Stimulated activated CD8-positive, alpha-beta memory T cell treated with anti-CD3 and anti-CD28 coated beads, Interleukin-4, amount 100 ng/mL, for 1 hour (primary cell): ENCODE results near the gene PCBP3.
"Not testable (repeated sequence)": the region's sequence is repeated elsewhere in the genome, so short reads cannot be mapped to it uniquely, and the experiment has no call there.

Source experiments
- DNase-seq, 2 donors: peaks; one replicate each; pipeline ENCODE4 v3.0.0-alpha.2; 2020; ENCODE audit warnings: low read depth in 2 of 2, low spot score in 1 of 2

Gene PCBP3

DNA sequence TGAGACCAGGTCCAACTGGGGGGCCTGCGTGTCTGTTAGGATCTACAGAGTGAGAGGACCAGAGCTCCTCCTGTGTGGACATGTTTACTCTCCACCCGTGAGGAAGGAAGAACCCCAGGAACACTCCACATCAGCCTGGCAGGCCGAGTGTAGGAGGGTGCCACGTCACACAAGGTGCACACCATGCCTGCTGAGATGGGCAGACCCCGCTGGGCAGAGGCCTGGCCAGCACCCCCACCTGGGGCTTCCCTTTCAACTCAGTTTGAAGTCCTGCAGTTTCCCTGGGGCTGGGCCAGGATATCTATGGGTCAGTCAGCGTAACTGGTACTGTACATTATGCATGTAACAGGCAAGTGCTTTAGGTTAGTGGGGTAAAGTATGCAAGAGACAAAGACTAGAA lies 30.1 kb upstream of the PCBP3 start:
- no peak for DNase-seq

DNA sequence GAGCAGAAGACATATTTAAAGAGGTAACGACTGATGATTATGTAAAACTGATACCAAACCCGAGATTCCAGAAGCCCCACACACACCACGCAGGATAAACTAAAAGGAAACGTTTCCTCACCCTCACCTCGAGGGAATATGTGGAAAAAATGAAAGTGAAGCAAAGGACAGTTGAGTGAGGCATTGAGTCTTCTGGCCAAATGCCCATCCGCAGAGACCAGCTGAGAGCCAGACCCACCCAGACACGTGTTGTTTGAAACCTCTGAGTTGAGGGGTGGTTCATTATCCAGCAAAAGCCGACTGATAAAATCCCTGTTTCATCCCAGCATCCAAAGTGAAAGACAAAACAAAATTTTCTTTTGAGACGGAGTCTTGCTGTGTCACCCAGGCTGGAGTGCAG lies 29.6 kb upstream of the PCBP3 start:
- no peak for DNase-seq

DNA sequence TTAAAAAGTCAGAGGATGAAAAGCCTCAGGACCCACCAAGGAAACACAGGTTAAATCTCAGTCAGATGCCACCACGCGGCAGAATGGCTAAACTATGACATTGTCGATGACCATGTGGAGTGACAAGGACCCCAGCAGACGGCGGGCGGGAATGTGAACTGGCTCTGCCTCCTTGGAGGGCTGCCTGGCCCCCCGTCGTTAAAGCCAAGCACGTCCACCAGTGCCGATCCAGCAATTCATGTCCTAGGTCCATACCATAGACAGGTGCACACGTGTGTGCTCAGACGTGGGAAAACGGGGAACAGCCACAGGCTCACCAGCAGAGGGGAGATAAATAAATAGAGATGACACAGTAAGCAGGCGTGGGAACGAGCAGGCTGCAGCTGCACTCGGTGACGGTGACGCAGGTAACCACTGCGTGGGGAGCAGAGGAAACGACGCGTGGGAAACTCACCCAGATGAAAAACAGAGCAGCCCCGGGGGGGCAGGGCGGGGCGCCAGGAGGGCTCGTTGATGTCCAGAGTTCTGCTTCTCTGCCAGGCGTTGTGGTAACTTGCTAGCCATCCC lies 28.3 kb upstream of the PCBP3 start:
- peak; percentile 49 to 70 for DNase-seq

DNA sequence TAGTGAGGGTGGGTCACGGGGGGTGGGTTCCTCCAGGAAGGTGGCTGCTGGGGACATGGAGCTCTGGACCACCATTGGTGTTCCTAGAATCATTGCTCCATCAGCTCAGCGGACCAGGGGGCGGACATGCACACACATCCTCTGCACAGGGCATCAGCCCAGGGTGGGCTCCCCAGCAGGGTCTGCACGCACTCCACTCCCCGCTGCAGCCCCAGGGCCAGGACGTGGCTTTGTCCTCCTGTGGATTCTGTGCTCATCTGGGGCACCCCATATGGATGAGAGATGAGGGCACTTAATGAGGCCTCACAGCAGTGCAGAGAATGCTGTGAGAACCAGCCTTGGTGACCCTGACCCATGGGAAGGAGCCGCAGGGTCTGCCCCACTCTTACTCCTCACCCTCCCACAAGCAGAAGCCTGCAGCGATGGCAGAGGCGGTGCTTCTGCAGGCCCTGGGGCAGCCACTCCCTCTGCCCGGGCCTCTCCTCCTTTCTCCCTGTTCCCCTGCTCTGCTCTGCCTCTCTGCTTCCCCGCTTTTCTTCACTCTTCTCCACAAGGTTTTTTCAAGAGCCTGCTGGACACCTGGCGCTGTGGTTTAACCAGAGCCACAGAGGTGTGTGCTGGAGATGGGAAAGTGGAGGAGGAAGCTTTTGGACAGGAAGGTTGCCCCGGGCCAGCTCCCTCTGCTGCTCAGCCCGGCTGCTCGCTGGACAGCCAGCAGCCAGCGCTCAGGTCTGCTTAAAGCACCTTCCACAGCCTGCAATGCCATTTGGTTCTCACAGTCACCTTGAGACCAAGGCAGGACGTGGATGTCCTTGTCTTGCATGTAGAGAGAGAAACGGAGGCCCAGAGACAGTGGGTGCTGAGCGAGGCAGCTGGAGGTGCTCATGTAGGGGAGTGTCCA lies 26.3 kb upstream of the PCBP3 start:
- DNase-seq = no peak

DNA sequence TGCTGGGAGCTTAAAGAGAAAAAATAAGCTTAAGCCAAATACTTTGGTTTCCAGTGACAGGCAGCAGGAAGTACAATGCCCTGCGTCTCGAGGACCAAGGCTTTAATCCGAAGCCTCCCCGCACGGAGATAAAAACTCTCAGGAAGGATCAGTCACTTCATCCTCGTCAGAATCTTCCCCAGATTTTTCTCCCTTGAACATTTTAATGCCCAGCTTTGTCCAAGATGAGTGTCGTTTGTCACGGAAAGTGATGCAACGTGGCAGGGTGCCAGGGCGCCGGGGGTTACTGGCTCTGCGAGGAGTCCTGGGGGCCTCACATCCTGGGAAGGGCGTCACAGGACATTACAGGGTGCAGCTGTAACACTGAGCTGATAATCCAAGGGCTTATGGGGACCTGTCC lies 25.2 kb upstream of the PCBP3 start:
- no peak for DNase-seq

DNA sequence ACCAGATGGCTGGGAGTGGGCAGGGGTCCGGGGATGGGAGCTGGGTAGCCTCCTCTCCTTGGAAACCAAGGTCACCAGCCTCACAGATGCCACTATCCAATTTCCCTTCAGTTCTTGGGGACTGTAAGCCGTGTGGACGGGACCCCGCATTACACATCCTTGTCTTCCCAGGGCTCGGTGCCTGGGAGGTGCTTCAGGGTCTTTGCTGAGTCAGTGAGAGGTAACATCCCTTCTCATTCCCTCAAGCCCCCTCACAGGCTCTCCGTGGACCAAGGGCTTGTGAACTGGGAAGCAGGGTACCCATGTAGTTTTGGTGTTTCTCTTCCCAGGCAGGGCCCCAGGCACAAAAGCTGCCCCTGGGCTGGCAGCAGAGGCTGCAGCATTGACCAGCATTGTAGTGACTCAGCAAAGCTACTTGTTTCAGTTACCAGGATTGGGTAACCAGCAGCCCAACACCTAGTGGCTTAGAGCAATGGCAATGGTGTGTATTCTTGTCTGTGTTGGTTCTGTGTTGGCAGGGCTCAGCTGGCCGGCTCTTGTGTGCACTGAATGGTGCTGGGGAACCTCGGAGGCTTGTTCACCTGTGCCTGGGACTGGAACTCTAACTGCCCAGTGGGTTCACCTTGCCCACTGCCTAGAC lies 24.6 kb upstream of the PCBP3 start:
- DNase-seq = no peak

DNA sequence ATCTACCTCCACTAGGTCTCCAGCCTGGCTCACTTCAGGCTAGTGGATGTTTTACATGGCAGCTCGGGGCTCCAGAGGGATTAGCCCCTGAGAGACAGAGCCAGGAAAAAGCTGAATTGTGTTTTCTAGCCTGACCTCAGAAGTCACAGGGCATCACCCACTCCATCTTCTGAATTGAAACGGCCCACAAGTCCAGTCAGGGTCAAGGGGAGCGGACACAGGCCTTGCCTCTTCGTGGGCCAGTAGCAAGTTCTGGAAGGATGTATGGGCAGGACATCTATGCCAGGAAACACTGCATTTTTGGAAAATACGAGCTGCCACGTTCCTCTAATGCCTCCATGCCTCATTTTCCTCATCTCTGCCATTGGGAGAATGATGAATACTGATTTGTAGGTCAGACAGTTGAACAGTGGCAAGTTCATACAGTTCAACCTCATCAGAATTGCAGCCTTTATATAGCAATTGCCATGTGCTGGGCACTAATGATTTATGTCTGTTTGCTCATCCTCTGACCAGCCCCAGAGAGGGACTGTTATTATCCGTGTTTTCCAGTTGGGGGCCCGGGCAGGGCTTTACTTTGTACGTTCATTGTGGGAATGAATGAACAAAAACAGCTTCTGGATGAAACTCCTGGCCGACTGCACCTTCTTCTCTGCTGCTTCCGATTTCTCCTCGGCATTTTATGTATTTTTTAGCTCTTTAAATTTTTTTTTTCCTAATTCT lies 23.2 kb upstream of the PCBP3 start:
- DNase-seq = no peak

DNA sequence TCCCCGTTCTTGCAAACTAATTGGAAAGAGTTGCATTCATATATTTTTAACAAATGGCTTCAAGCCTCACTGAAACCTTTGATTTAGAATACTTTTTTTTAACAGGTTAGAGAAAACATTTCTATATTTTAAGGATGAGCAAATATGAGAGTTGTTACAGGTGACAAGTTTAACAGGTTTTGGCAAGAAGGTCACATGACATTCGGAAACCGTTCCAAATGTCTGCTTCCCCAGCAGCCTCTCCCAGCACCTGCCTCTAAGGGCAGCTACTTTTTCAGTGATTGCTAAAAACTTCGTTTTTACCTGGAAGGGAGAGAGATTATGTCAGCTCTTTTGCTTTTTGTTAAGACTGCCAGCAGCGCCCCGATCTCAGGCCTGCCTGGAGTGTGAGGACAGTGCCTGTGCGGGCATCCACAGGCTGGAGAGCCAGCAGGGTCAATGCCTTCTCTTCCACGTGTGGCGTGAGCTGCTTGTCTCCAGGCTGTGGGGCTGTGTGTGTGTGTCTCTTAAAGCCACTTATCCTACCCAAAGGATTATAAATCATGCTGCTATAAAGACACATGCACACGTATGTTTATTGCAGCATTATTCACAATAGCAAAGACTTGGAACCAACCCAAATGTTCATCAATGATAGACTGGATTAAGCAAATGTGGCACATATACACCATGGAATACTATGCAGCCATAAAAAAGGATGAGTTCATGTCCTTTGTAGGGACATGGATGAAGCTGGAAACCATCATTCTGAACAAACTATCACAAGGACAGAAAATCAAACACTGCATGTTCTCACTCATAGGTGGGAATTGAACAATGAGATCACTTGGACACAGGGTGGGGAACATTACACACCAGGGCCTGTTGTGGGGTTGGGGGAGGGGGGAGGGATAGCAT lies 21.8 kb upstream of the PCBP3 start:
- DNase-seq = not testable (repeated sequence)

DNA sequence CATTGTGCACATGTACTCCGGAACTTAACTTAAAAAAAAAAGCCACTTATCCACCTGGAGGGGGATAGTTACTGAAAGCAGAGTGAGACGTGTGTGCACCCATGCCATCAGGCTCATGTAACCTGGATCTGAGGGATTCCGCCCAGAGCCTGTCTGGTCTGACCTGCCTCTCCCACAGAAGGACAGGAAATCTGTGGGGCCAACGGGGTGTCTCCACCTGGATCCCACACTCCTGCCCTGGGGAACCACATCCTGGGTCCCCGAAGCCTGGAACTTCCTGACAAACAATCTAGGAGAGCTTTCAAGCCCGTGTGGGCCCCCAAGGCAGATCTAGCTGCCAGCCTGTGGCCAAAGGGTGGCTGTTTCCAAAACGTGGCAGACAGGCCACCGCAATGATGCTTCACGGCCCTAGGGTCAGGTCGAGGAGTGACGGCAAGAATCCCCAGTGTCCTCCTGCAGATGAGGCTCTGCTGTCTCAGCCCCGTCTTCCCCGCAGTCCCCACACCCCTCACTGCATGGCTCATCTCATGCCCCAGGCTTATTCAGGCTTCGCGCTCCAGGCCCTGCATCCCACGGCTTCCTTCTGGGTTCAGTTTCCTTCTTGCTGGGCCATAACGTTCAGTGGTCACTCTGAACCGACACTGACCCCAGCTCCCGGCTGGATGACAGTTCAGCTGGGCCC lies 21.0 kb upstream of the PCBP3 start:
- DNase-seq = no peak

DNA sequence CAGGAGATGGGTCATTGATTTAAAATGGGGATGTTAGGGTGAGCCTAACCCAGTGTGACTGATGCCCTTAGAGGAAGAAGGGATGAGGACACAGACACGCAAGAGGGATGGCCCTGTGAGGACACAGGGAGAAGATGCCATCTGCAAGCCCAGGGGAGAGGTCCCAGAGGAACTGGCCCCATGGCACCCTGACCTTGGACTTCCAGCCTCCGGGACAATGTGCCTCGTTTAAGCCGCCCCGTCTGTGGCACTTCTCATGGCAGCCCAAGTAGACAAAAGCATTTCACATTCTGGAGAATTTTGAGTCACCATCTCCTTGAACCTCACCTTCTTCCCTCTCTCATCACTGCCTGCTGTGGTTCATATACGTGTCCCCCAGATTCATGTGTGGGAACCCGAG lies 20.1 kb upstream of the PCBP3 start:
- no peak for DNase-seq

DNA sequence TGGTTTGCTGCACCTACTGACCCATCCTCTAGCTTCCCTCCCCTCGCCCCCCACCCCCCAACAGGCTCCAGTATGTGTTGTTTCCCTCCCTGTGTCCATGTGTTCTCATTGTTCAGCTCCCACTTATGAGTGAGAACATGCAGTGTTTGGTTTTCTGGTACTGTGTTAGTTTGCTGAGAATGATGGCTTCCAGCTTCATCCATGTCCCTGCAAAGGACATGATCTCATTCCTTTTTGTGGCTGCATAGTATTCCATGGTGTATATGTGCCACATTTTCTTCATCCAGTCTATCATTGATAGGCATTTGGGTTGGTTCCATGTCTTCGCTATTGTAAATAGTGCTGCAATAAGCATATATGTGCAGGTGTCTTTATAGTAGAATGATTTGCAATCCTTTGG lies 17.4 kb upstream of the PCBP3 start:
- not testable (repeated sequence) for DNase-seq

DNA sequence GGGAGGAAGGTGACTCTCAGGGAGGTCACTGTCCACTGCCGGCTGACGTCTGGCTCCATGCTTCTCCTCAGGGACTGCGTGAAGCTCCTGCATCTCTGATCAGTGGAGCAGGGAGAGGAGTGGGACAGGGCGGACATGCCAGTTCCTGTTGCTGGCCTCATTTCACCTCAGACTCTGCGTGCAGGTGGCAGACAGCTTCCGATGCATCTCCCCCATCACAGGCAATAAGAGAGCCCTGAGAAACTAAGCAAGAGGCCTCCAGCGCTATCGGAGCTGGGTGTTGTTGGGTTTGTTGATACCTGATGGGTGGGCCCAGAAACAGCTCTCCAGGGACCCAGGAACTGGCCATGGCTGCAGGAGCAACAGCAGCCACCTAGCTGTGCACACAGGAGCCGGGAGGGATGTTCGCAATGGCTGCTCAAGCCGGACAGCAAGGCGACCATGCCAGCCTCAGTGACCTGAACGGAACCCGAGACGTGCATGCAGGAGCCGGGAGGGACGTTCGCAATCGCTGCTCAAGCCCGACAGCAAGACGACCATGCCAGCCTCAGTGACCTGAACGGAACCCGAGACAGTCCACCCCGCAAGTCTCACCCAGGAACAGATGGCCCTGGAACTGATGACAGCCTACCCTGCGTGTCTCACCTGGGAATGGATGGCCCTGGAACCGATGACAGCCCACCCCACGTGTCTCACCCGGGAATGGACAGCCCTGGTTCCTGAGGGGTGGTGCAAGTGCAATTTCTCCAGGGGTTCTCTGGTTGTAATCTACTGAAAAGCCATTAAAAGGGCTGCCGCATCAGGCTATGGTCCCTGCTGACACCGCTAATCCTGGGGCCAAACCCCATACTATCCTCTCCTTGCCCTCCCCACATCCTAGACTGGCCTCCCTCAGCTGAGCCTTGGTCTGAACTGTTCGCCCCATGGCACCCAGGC lies 14.2 kb upstream of the PCBP3 start:
- DNase-seq = no peak

DNA sequence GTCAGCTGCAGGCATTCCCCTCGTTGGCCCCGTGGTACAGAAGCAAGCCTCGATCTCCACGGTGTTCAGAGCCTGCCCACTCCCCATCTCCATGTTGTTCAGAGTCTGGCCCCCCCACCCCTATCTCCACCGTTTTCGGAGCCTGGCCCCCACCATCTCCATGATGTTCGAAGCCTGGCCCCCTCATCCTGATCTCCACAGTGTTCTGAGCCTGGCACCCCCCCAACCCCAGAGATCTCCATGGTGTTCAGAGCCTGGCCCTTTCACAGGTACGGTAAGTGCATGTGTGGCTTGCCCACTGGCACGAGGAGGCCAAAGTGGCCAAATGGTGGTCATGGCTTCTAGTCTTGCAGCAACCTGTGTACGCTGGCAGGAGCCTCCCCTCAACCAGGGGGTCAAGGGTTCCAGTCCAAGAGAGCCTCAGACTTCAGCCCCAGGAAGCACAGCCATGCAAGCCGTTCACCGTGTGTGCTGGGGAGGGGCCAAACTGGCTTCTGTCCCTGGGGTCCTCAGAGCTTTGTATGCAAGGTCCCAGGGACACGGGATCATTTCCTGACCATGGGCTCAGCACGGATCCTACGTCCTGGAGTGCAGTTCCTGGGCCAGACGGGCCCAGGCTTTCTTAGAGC lies 13.3 kb upstream of the PCBP3 start:
- DNase-seq = no peak

DNA sequence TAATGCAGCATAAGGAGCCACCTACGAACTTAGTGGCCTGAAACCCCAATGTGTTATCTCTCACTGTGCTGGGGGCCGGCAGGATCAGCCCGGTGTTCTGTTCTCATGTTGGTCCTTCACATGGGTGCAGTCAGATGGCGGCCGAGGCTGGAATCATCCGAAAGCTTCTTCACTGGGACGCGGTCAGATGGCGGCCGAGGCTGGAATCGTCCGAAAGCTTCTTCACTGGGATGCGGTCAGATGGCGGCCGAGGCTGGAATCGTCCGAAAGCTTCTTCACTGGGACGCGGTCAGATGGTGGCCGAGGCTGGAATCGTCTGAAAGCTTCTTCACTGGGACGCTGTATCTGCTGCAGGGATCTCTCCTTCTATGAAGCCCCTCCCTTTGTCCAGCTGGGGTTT lies 12.6 kb upstream of the PCBP3 start:
- DNase-seq = no peak

DNA sequence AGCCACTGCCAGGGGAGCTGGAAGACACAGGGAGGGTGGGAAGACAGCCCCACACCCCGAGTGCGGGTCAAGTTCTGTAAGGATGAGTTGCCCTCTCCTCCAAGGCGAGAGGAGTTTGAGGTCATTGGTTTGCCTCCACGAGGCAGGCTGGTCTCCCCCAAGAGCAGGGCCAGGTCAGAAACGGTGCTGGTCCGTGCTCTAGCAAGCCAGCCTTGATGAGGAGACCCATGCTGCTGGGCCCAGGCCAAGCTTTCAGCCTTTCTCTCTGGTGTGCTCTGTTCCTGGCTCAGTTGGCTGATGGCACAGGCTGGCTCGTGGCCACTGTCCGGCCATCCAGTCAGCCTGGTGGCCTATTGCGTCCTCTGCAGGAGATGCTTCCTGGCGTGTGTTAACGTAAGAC lies 12.0 kb upstream of the PCBP3 start:
- DNase-seq = no peak

DNA sequence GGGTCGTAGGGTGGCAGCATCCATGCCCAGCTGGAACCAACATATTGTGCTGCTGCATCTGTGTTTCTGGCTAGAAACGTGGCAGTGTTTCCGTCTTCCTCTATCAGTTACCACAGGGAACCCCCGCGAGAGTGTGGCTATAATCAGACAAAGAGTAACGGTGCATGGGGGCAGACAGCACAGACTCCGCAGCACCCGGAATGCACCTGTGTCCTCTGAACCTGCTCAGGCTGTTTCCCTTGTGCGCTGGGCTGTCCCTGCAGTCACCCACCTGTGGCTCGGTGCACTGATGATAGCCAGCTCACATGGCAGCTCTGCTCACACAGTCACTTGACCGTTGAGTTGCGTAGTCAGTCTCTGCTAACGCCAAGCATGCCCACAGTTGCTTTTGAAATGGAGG lies 11.4 kb upstream of the PCBP3 start:
- DNase-seq = no peak

DNA sequence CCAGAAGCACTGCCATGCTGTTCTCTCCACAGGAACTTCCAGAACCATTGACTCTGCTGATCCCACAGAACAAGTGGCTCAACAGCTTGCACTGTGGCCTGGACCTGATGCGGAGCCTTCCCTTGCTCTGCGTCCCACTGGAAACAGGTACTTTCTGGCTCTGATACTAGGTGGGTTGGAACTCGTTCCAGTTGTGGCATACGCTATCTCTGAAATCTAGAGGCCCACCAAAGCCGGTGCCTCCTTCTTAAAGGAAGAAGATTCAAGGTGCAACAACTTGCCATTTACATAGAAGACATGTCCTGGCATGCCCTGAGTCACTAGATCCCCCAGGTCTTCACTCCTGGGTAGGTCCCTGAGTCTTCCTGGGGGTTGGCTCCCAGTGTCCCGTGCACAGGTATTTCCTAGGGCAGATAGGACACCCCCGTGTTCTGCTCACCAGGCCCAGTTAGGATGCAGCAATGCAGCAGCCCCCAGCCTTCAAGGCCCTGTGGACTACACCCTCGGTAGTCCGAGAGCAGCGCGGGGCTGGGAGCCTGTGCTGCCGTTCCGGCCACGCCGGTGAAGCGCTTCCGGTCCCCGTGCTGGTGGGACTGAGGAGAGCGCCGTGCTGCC lies 10.8 kb upstream of the PCBP3 start:
- DNase-seq = no peak

DNA sequence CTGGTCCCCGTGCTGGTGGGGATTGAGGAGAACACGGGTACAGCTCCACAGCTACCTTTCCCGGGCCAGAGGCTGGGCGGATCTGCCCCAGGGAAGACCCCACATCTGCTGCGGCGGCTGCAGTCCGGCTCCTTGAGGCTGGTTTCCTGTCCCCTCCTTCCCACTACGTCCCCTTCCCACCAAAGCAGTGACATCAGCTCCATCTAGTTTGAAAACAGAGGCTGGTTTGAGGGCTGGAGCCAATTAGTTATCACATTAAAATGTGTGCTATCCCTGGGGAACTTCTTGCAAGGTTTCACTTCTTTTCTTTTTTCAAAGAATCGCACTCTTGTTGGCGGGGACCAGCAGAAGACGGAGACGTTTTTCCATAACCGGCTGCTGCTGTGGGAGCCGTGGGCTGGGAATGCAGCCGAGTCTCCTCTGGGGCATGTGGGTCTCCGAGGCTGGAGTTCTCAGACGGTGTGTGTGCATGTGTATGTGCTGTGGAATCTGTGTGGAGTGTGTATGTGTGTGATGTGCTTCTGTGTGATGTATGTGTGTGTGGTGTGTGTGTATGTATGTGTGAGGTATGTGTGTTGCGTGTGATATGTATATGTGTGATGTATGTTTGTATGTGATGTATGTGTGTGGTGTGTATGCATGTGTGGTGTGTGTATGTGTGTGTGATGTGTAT lies 8.9 kb upstream of the PCBP3 start:
- DNase-seq = no peak
